HEK293T (cell line): ENCODE measurements around the gene EYA4.

Experiments
- ARNT ChIP-seq: fragments of 450-650 bp; IDR thresholded peaks from 2 replicates; pipeline ENCODE4 v1.6.1; 2017; ENCODE audit warnings: mild to moderate bottlenecking
- BHLHE40 ChIP-seq: fragments of 450-650 bp; IDR thresholded peaks from 2 replicates; pipeline ENCODE4 v1.6.1; 2016; ENCODE audit warnings: mild to moderate bottlenecking, moderate library complexity, borderline replicate concordance
- CTBP1 ChIP-seq: fragments of 450-650 bp; IDR thresholded peaks from 2 replicates; pipeline ENCODE4 v1.6.1; 2016; ENCODE audit warnings: borderline replicate concordance
- ELF4 ChIP-seq: fragments of 450-650 bp; IDR thresholded peaks from 2 replicates; pipeline ENCODE4 v1.6.1; 2017; ENCODE audit warnings: antibody characterized with exemption
- FOXA1 ChIP-seq: fragments of 450-650 bp; IDR thresholded peaks from 2 replicates; pipeline ENCODE4 v1.6.1; 2016; ENCODE audit warnings: mild to moderate bottlenecking
- FOXK2 ChIP-seq: fragments of 450-650 bp; IDR thresholded peaks from 2 replicates; pipeline ENCODE4 v1.6.1; 2016; ENCODE audit warnings: mild to moderate bottlenecking
- FOXM1 ChIP-seq: fragments of 450-650 bp; IDR thresholded peaks from 2 replicates; pipeline ENCODE4 v1.6.1; 2017; ENCODE audit warnings: mild to moderate bottlenecking, borderline replicate concordance
- HDGF ChIP-seq: fragments of 450-650 bp; IDR thresholded peaks from 2 replicates; pipeline ENCODE4 v1.6.1; 2017; ENCODE audit warnings: antibody characterized with exemption, borderline replicate concordance
- L3MBTL2 ChIP-seq: fragments of 450-650 bp; conservative IDR thresholded peaks from 2 replicates; pipeline ENCODE4 v1.6.1; 2016; ENCODE audit warnings: mild to moderate bottlenecking
- NFRKB ChIP-seq: fragments of 450-650 bp; IDR thresholded peaks from 2 replicates; pipeline ENCODE4 v1.6.1; 2016; ENCODE audit warnings: mild to moderate bottlenecking, moderate library complexity
- SP1 ChIP-seq: fragments of 450-650 bp; IDR thresholded peaks from 2 replicates; pipeline ENCODE4 v1.6.1; 2017
- SUZ12 ChIP-seq: fragments of 450-650 bp; IDR thresholded peaks from 2 replicates; pipeline ENCODE4 v1.6.1; 2016; ENCODE audit warnings: mild to moderate bottlenecking
- TARDBP ChIP-seq: fragments of 450-650 bp; IDR thresholded peaks from 2 replicates; pipeline ENCODE4 v1.6.1; 2016
- ZNF384 ChIP-seq: fragments of 450-650 bp; IDR thresholded peaks from 2 replicates; pipeline ENCODE4 v1.6.1; 2016

GRCh38 chr6:133408543-133408942 lies 167.4 kb downstream of the EYA4 start:
- TF ChIP-seq FOXK2 (no peak), ELF4 (no peak), BHLHE40 (no peak), TARDBP (no peak), ARNT (no peak), ZNF384 (no peak), SP1 (no peak), L3MBTL2 (no peak), CTBP1 (no peak), NFRKB (no peak), SUZ12 (no peak), HDGF (no peak), FOXM1 (no peak), FOXA1 (no peak)
